ENCODE results near the gene SULF2.

SULF2 gene

GRCh38 chr20:47699818-47700217 is 85.5 kb downstream of the SULF2 start:
- WGBS (ENCODE audit: insufficient coverage, insufficient read length), result no CpG with 5 or more reads among the region's 1 CpG
- Histone ChIP-seq H3K9me3 (ENCODE audit: control insufficient read depth, insufficient read depth, low read length) (no peaks in the 10 kb centered on the region), H3K36me3 (ENCODE audit: control insufficient read depth, insufficient read depth, low read length) (no peaks in the 10 kb centered on the region; the same call in 1 of the 2 replicates), H3K27me3 (ENCODE audit: control insufficient read depth, insufficient read depth, low read length) (no peaks in the 10 kb centered on the region), H3K27ac (ENCODE audit: low read length) (no peak overlapping the region), H3K4me3 (ENCODE audit: low read length) (no peak overlapping the region), H3K4me1 (ENCODE audit: control insufficient read depth, insufficient read depth, low read length) (no peaks in the 10 kb centered on the region)
- no peak for DNase-seq (ENCODE audit: low read depth, low spot score)

- H3K9me3 ChIP-seq (ENCODE audit: control insufficient read depth, insufficient read depth, low read length), result no peaks in the 10 kb centered on the region
- H3K27me3 ChIP-seq (ENCODE audit: control insufficient read depth, insufficient read depth, low read length), result no peaks in the 10 kb centered on the region
- H3K4me1 ChIP-seq (ENCODE audit: control insufficient read depth, insufficient read depth, low read length), result no peaks in the 10 kb centered on the region
- H3K27ac ChIP-seq (ENCODE audit: low read length), result no peak overlapping the region
- no CpG with 5 or more reads among the region's 6 CpGs for WGBS (ENCODE audit: insufficient coverage, insufficient read length)
- DNase-seq (ENCODE audit: low read depth, low spot score), result no peak
- no peaks in the 10 kb centered on the region; the same call in 1 of the 2 replicates for H3K36me3 ChIP-seq (ENCODE audit: control insufficient read depth, insufficient read depth, low read length)
- H3K4me3 ChIP-seq (ENCODE audit: low read length), result no peak overlapping the region
Measured at GRCh38 chr20:47698142-47698541, 87.1 kb downstream of the SULF2 start.

- Histone ChIP-seq H3K9me3 (ENCODE audit: control insufficient read depth, insufficient read depth, low read length) (no peaks in the 10 kb centered on the region), H3K4me3 (ENCODE audit: low read length) (no peak overlapping the region), H3K4me1 (ENCODE audit: control insufficient read depth, insufficient read depth, low read length) (no peaks in the 10 kb centered on the region), H3K27ac (ENCODE audit: low read length) (no peak overlapping the region), H3K36me3 (ENCODE audit: control insufficient read depth, insufficient read depth, low read length) (no peaks in the 10 kb centered on the region; the same call in 1 of the 2 replicates), H3K27me3 (ENCODE audit: control insufficient read depth, insufficient read depth, low read length) (no peaks in the 10 kb centered on the region)
- DNase-seq (ENCODE audit: low read depth, low spot score), result no peak
- no CpG with 5 or more reads among the region's 11 CpGs for WGBS (ENCODE audit: insufficient coverage, insufficient read length)
Measured at GRCh38 chr20:47696856-47697255, 88.4 kb downstream of the SULF2 start.

GRCh38 chr20:47694021-47694818 is 91.1 kb downstream of the SULF2 start:
- peaks cover 4% of the 10 kb centered on the region for H3K9me3 ChIP-seq (ENCODE audit: control insufficient read depth, insufficient read depth, low read length)
- H3K4me3 ChIP-seq (ENCODE audit: low read length), result no peak overlapping the region
- no peaks in the 10 kb centered on the region for H3K27me3 ChIP-seq (ENCODE audit: control insufficient read depth, insufficient read depth, low read length)
- DNase-seq (ENCODE audit: low read depth, low spot score), result no peak
- no peaks in the 10 kb centered on the region for H3K4me1 ChIP-seq (ENCODE audit: control insufficient read depth, insufficient read depth, low read length)
- no CpG with 5 or more reads among the region's 21 CpGs for WGBS (ENCODE audit: insufficient coverage, insufficient read length)
- no peaks in the 10 kb centered on the region; the same call in 1 of the 2 replicates for H3K36me3 ChIP-seq (ENCODE audit: control insufficient read depth, insufficient read depth, low read length)
- no peak overlapping the region for H3K27ac ChIP-seq (ENCODE audit: low read length)

- no peak for DNase-seq (ENCODE audit: low read depth, low spot score)
- H3K27me3 ChIP-seq (ENCODE audit: control insufficient read depth, insufficient read depth, low read length), result no peaks in the 10 kb centered on the region
- H3K4me3 ChIP-seq (ENCODE audit: low read length), result no peak overlapping the region
- H3K36me3 ChIP-seq (ENCODE audit: control insufficient read depth, insufficient read depth, low read length), result no peaks in the 10 kb centered on the region; the same call in 1 of the 2 replicates
- peaks cover 4% of the 10 kb centered on the region for H3K9me3 ChIP-seq (ENCODE audit: control insufficient read depth, insufficient read depth, low read length)
- no peaks in the 10 kb centered on the region for H3K4me1 ChIP-seq (ENCODE audit: control insufficient read depth, insufficient read depth, low read length)
- no peak overlapping the region for H3K27ac ChIP-seq (ENCODE audit: low read length)
Measured at GRCh38 chr20:47691625-47692024, 93.7 kb downstream of the SULF2 start.

- H3K36me3 ChIP-seq (ENCODE audit: control insufficient read depth, insufficient read depth, low read length), result no peaks in the 10 kb centered on the region
- no peaks in the 10 kb centered on the region for H3K4me1 ChIP-seq (ENCODE audit: control insufficient read depth, insufficient read depth, low read length)
- H3K4me3 ChIP-seq (ENCODE audit: low read length), result no peak overlapping the region
- H3K27ac ChIP-seq (ENCODE audit: low read length), result no peak overlapping the region
- peaks cover 4% of the 10 kb centered on the region for H3K9me3 ChIP-seq (ENCODE audit: control insufficient read depth, insufficient read depth, low read length)
- no peak for DNase-seq (ENCODE audit: low read depth, low spot score)
- WGBS (ENCODE audit: insufficient coverage, insufficient read length), result no CpG with 5 or more reads among the region's 1 CpG
- H3K27me3 ChIP-seq (ENCODE audit: control insufficient read depth, insufficient read depth, low read length), result no peaks in the 10 kb centered on the region
Measured at GRCh38 chr20:47689731-47690130, 95.5 kb downstream of the SULF2 start.

- Histone ChIP-seq H3K4me1 (ENCODE audit: control insufficient read depth, insufficient read depth, low read length) (no peaks in the 10 kb centered on the region), H3K27me3 (ENCODE audit: control insufficient read depth, insufficient read depth, low read length) (no peaks in the 10 kb centered on the region), H3K27ac (ENCODE audit: low read length) (no peak overlapping the region), H3K36me3 (ENCODE audit: control insufficient read depth, insufficient read depth, low read length) (no peaks in the 10 kb centered on the region), H3K9me3 (ENCODE audit: control insufficient read depth, insufficient read depth, low read length) (peaks cover 4% of the 10 kb centered on the region), H3K4me3 (ENCODE audit: low read length) (no peak overlapping the region)
- DNase-seq (ENCODE audit: low read depth, low spot score), result no peak
- WGBS (ENCODE audit: insufficient coverage, insufficient read length), result no CpG with 5 or more reads among the region's 18 CpGs
Measured at GRCh38 chr20:47688385-47689381, 96.6 kb downstream of the SULF2 start.

GRCh38 chr20:47687095-47687987 is 97.9 kb downstream of the SULF2 start:
- Histone ChIP-seq H3K9me3 (ENCODE audit: control insufficient read depth, insufficient read depth, low read length) (peaks cover 4% of the 10 kb centered on the region), H3K4me3 (ENCODE audit: low read length) (no peak overlapping the region), H3K27ac (ENCODE audit: low read length) (no peak overlapping the region), H3K27me3 (ENCODE audit: control insufficient read depth, insufficient read depth, low read length) (no peaks in the 10 kb centered on the region), H3K4me1 (ENCODE audit: control insufficient read depth, insufficient read depth, low read length) (no peaks in the 10 kb centered on the region), H3K36me3 (ENCODE audit: control insufficient read depth, insufficient read depth, low read length) (no peaks in the 10 kb centered on the region)
- WGBS (ENCODE audit: insufficient coverage, insufficient read length), result no CpG with 5 or more reads among the region's 20 CpGs
- DNase-seq (ENCODE audit: low read depth, low spot score), result no peak

GRCh38 chr20:47686545-47686944 is 98.7 kb downstream of the SULF2 start:
- no peaks in the 10 kb centered on the region for H3K27me3 ChIP-seq (ENCODE audit: control insufficient read depth, insufficient read depth, low read length)
- WGBS (ENCODE audit: insufficient coverage, insufficient read length), result no CpG with 5 or more reads among the region's 14 CpGs
- H3K4me3 ChIP-seq (ENCODE audit: low read length), result no peak overlapping the region
- no peak for DNase-seq (ENCODE audit: low read depth, low spot score)
- H3K36me3 ChIP-seq (ENCODE audit: control insufficient read depth, insufficient read depth, low read length), result no peaks in the 10 kb centered on the region
- H3K4me1 ChIP-seq (ENCODE audit: control insufficient read depth, insufficient read depth, low read length), result no peaks in the 10 kb centered on the region
- no peak overlapping the region for H3K27ac ChIP-seq (ENCODE audit: low read length)
- peaks cover 4% of the 10 kb centered on the region for H3K9me3 ChIP-seq (ENCODE audit: control insufficient read depth, insufficient read depth, low read length)
